ENCODE results near the gene DNAJC9.
A peak's percentile ranks its signal among the peaks of the same experiment; 100 is the strongest.

DNA sequence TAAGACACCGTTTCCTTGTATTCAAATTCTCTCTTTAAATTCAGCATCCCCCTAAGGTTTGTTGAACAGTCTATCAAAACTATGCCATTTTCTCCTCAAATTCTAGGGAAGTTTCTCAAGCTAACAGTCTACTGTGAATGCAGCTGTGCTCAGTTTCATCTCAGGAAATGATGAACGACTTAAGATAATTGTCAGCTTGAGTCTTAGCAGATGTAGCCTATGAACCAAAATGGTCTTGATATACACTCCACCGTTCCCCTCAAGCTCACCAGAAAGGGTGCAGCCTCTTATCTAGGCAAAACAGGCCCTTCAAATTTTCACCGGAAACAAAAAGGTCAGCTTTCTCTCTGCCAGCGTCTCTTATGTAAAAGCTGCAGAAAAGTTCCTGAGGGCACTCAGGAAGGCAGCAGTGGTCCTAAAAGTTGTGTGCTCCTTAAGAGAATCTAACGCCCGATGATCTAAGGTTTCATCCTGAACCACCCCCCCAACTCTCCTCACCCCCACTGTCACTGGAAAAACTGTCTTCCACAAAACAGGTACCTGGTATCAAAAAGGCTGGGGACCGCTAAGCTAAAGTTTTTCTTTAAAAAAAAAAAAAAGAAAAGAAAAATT lies 2.1 kb downstream of the DNAJC9 start:
- TF ChIP-seq HOXD13 (CRISPR knock-in tag; IDR thresholded peaks at IDR 0.05; ENCODE audit: borderline replicate concordance), result no peak
- no peak for TF ChIP-seq CTCF (tag by site-specific recombination; IDR thresholded peaks at IDR 0.05)
- TF ChIP-seq ZBTB20 (tag by site-specific recombination; IDR thresholded peaks at IDR 0.05), result no peak
- no peak for TF ChIP-seq ZNF777 (tag by site-specific recombination; IDR thresholded peaks at IDR 0.05; ENCODE audit: borderline replicate concordance)
- no peak for TF ChIP-seq ZNF76 (tag by site-specific recombination; IDR thresholded peaks at IDR 0.05; ENCODE audit: borderline replicate concordance, low read depth)
- TF ChIP-seq RBAK (tag by site-specific recombination; IDR thresholded peaks at IDR 0.05), result no peak
- TF ChIP-seq, protein P1, sequence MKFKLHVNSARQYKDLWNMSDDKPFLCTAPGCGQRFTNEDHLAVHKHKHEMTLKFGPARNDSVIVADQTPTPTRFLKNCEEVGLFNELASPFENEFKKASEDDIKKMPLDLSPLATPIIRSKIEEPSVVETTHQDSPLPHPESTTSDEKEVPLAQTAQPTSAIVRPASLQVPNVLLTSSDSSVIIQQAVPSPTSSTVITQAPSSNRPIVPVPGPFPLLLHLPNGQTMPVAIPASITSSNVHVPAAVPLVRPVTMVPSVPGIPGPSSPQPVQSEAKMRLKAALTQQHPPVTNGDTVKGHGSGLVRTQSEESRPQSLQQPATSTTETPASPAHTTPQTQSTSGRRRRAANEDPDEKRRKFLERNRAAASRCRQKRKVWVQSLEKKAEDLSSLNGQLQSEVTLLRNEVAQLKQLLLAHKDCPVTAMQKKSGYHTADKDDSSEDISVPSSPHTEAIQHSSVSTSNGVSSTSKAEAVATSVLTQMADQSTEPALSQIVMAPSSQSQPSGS (tag by site-specific recombination; IDR thresholded peaks at IDR 0.05; ENCODE audit: low read depth), result no peak
- no peak for TF ChIP-seq PRDM1 (tag by site-specific recombination; IDR thresholded peaks at IDR 0.05)
- TF ChIP-seq SP2 (tag by site-specific recombination; IDR thresholded peaks at IDR 0.05), result no peak
- TF ChIP-seq ZNF10 (tag by site-specific recombination; IDR thresholded peaks at IDR 0.05), result no peak
- peak; percentile 61 for TF ChIP-seq ZNF335 (tag by site-specific recombination; conservative IDR thresholded peaks at IDR 0.05)
- no peak for TF ChIP-seq ZBTB44 (tag by site-specific recombination; IDR thresholded peaks at IDR 0.05)
- TF ChIP-seq ZNF830 (tag by site-specific recombination; IDR thresholded peaks at IDR 0.05; ENCODE audit: low read depth), result no peak
